Stromal cell of bone marrow (primary cell): ENCODE data around the gene C1QTNF9B.
A peak's percentile ranks its signal among the peaks of the same experiment; 100 is the strongest.
"Not testable (repeated sequence)": the region's sequence is repeated elsewhere in the genome, so short reads cannot be mapped to it uniquely, and the experiment has no call there.

Experiments used
- DNase-seq: peaks from one replicate; pipeline ENCODE4 v3.0.0-alpha.2; 2012; ENCODE audit warnings: low read depth

The C1QTNF9B gene

GRCh38 chr13:23893791-23894190, 3.5 kb downstream of the C1QTNF9B start:
- not testable (repeated sequence) for DNase-seq

GRCh38 chr13:23889615-23890607, 7.4 kb downstream of the C1QTNF9B start:
- DNase-seq: no peak

GRCh38 chr13:23888658-23889614, 8.4 kb downstream of the C1QTNF9B start, which contains the start of gene MIPEP:
TSS of gene MIPEP (minus strand) at chr13:23889400. CDS start at chr13:23889320, 80 bp downstream.
- peak; percentile 92 for DNase-seq

GRCh38 chr13:23884361-23884760, 12.9 kb downstream of the C1QTNF9B start:
- DNase-seq: not testable (repeated sequence)

- DNase-seq: no peak
Observed at GRCh38 chr13:23883255-23883654, 14.0 kb downstream of the C1QTNF9B start.

- not testable (repeated sequence) for DNase-seq
Observed at GRCh38 chr13:23881402-23881800, 15.9 kb downstream of the C1QTNF9B start.

GRCh38 chr13:23880493-23881401, 16.6 kb downstream of the C1QTNF9B start:
- not testable (repeated sequence) for DNase-seq

- DNase-seq: no peak
Observed at GRCh38 chr13:23877286-23877685, 20.0 kb downstream of the C1QTNF9B start.

- no peak for DNase-seq
Observed at GRCh38 chr13:23876265-23876664, 21.0 kb downstream of the C1QTNF9B start.

- no peak for DNase-seq
Observed at GRCh38 chr13:23871616-23872220, 25.6 kb downstream of the C1QTNF9B start.

- no peak for DNase-seq
Observed at GRCh38 chr13:23870356-23871140, 26.8 kb downstream of the C1QTNF9B start.

GRCh38 chr13:23868521-23868920, 28.8 kb downstream of the C1QTNF9B start:
- no peak for DNase-seq

- no peak for DNase-seq
Observed at GRCh38 chr13:23867027-23867491, 30.2 kb downstream of the C1QTNF9B start.

- no peak for DNase-seq
Observed at GRCh38 chr13:23866420-23867026, 30.8 kb downstream of the C1QTNF9B start.

- DNase-seq: no peak
Observed at GRCh38 chr13:23865906-23866305, 31.4 kb downstream of the C1QTNF9B start.

- no peak for DNase-seq
Observed at GRCh38 chr13:23865026-23865425, 32.3 kb downstream of the C1QTNF9B start.

- DNase-seq: no peak
Observed at GRCh38 chr13:23861310-23861709, 36.0 kb downstream of the C1QTNF9B start.

- DNase-seq: no peak
Observed at GRCh38 chr13:23859904-23860303, 37.4 kb downstream of the C1QTNF9B start.

- no peak for DNase-seq
Observed at GRCh38 chr13:23859455-23859854, 37.8 kb downstream of the C1QTNF9B start.
